A549 (cell line): ENCODE measurements around the gene PFN3. TPM values are rescaled to one million over a fixed set of nuclear protein-coding genes. Genes with fewer than 3 reads are reported as not detected.

Source experiments
- ATAC-seq, 2 experiments: fragments of 200-7000 bp in 1 of 2; fragments of >200 bp in 1 of 2; cut with Nextera tagmentation in 1 of 2; cut with Tn5 transposase in 1 of 2; 3 replicates each; pipeline versions ENCODE4 v1.8.0 to v1.9.1; 2018 to 2020; ENCODE audit warnings: mild to moderate bottlenecking in 1 of 2, moderate library complexity in 1 of 2
- CTCF ChIA-PET: fragments of 300-600 bp; sonication (Branson Sonifier 250); formaldehyde crosslinking; extraction: SDS; loops from one replicate; lab custom pipeline; 2021; ENCODE audit warnings: antibody characterized with exemption, inconsistent platforms; lab: Yijun Ruan, JAX
- POLR2A ChIA-PET: fragments of 350-600 bp; formaldehyde crosslinking; extraction: SDS; loops from one replicate; lab custom pipeline; 2021; ENCODE audit warnings: antibody characterized with exemption, inconsistent platforms; lab: Yijun Ruan, JAX
- DNase-seq, 2 experiments: peaks; one replicate each; pipeline versions ENCODE4 v3.0.0 to v3.0.0-alpha.2; 2011 to 2016; ENCODE audit warnings: low read depth in 1 of 2, low spot score in 1 of 2
- FAIRE-seq: peaks from 2 replicates; lab custom pipeline; 2011; peaks lifted over from hg19 to GRCh38; lab: Jason Lieb, UNC
- H3K27ac ChIP-seq, 2 experiments: fragments of >200 bp; sonication (Bioruptor Twin); formaldehyde crosslinking; 3 replicates each; pipeline ENCODE4 v1.5.1; 2016 to 2017
- H3K4me1 ChIP-seq: fragments of >200 bp; sonication (Bioruptor Twin); formaldehyde crosslinking; 3 replicates; pipeline ENCODE4 v1.6.1; 2016
- H3K4me2 ChIP-seq: fragments of >200 bp; sonication (Bioruptor Twin); formaldehyde crosslinking; 3 replicates; pipeline ENCODE4 v1.6.1; 2016
- H3K4me3 ChIP-seq: fragments of >200 bp; sonication (Bioruptor Twin); formaldehyde crosslinking; 3 replicates; pipeline ENCODE4 v1.5.1; 2016
- H3K9me3 ChIP-seq: fragments of >200 bp; sonication (Bioruptor Twin); formaldehyde crosslinking; 3 replicates; pipeline ENCODE4 v1.6.1; 2016
- BHLHE40 ChIP-seq: IDR thresholded peaks from 2 replicates; pipeline ENCODE4 v1.6.1; 2012; ENCODE audit warnings: low read depth, low read length, inconsistent platforms
- CHD2 ChIP-seq: fragments of 150-350 bp; IDR thresholded peaks from 2 replicates; pipeline ENCODE4 v1.6.1; 2014; ENCODE audit warnings: low read length; ENCODE audit not compliant: partially characterized antibody
- EHF ChIP-seq: fragments of 250-450 bp; sonication (Bioruptor Pico); IDR thresholded peaks from 2 replicates; pipeline ENCODE4 v1.5.0; 2020; ENCODE audit warnings: mild to moderate bottlenecking
- EP300 ChIP-seq, 2 experiments: fragments of >200 bp; sonication (Bioruptor Twin); formaldehyde crosslinking; IDR thresholded peaks; 2 replicates in 1 of 2; 3 replicates in 1 of 2; pipeline ENCODE4 v1.6.1; 2016 to 2017
- ESRRA ChIP-seq: fragments of 150-350 bp; IDR thresholded peaks from 2 replicates; pipeline ENCODE4 v1.6.1; 2014; ENCODE audit warnings: mild to moderate bottlenecking, low read length, borderline replicate concordance
- FOSB ChIP-seq: fragments of 250-450 bp; sonication (Bioruptor Pico); IDR thresholded peaks from 2 replicates; pipeline ENCODE4 v1.5.0; 2020; ENCODE audit warnings: mild to moderate bottlenecking, moderate library complexity
- FOSL2 ChIP-seq, 2 experiments: fragments of 450-650 bp in 1 of 2; fragments of >200 bp in 1 of 2; sonication (Bioruptor Twin) in 1 of 2; formaldehyde crosslinking; IDR thresholded peaks; 2 replicates each; pipeline versions ENCODE4 v1.5.0 to v1.6.1; 2016 to 2020; ENCODE audit warnings: mild to moderate bottlenecking in 1 of 2, moderate library complexity in 1 of 2
- GATA3 ChIP-seq: IDR thresholded peaks from 2 replicates; pipeline ENCODE4 v1.6.1; 2012; ENCODE audit warnings: borderline replicate concordance
- HOXB5 ChIP-seq: fragments of 250-450 bp; sonication (Bioruptor Pico); IDR thresholded peaks from 2 replicates; pipeline ENCODE4 v1.5.0; 2020; ENCODE audit warnings: mild to moderate bottlenecking, moderate library complexity
- JUN ChIP-seq, 2 experiments: fragments of >200 bp; sonication (Bioruptor Twin); formaldehyde crosslinking; IDR thresholded peaks; 2 replicates in 1 of 2; 3 replicates in 1 of 2; pipeline ENCODE4 v1.6.1; 2016 to 2017
- JUNB ChIP-seq: fragments of >200 bp; sonication (Bioruptor Twin); formaldehyde crosslinking; IDR thresholded peaks from 2 replicates; pipeline ENCODE4 v1.6.1; 2016
- KDM1A ChIP-seq: fragments of 200-600 bp; sonication (generic); IDR thresholded peaks from 2 replicates; pipeline ENCODE4 v1.6.1; 2016; ENCODE audit warnings: low read depth, mild to moderate bottlenecking
- KDM5A ChIP-seq: fragments of 200-600 bp; sonication (generic); IDR thresholded peaks from 2 replicates; pipeline ENCODE4 v1.6.1; 2016; ENCODE audit warnings: antibody characterized with exemption, mild to moderate bottlenecking
- MAFK ChIP-seq: fragments of 450-650 bp; IDR thresholded peaks from 2 replicates; pipeline ENCODE4 v1.6.1; 2014; ENCODE audit not compliant: partially characterized antibody
- NFE2L2 ChIP-seq: fragments of 150-350 bp; conservative IDR thresholded peaks from 2 replicates; pipeline ENCODE4 v1.6.1; 2014; ENCODE audit warnings: low read length
- PHF8 ChIP-seq: fragments of 200-600 bp; sonication (generic); IDR thresholded peaks from 2 replicates; pipeline ENCODE4 v1.6.1; 2016; ENCODE audit warnings: low read depth, mild to moderate bottlenecking, antibody characterized with exemption, moderate library complexity, borderline replicate concordance
- POLR2A ChIP-seq: IDR thresholded peaks from 2 replicates; pipeline ENCODE4 v1.6.1; 2012; ENCODE audit warnings: mild to moderate bottlenecking, low read length
- RCOR1 ChIP-seq: fragments of 150-350 bp; IDR thresholded peaks from 2 replicates; pipeline ENCODE4 v1.6.1; 2014; ENCODE audit warnings: antibody characterized with exemption, low read length, low read depth
- TP53 ChIP-seq: fragments of 250-450 bp; sonication (Bioruptor Pico); IDR thresholded peaks from 2 replicates; pipeline ENCODE4 v1.5.0; 2021; ENCODE audit warnings: mild to moderate bottlenecking, moderate library complexity
- ZFP36 ChIP-seq: fragments of 450-650 bp; IDR thresholded peaks from 2 replicates; pipeline ENCODE4 v1.6.1; 2014; ENCODE audit warnings: borderline replicate concordance; ENCODE audit not compliant: partially characterized antibody
- WGBS: methylation state at CpG from one replicate; pipeline ENCODE4 v1.1.6; 2017; ENCODE audit errors: missing lambda C conversion rate; 5-methylcytosine and 5-hydroxymethylcytosine counted together
- polyA plus RNA-seq, 4 experiments: library from polyadenylated mRNA; depleted of rRNA in 3 of 4; stranded (reverse); fragments of >200 nt; fragmentation: RNase III in 1 of 4; extraction: RNeasy Plus Mini Kit Qiagen cat#74134 plus additional on column Dnase treatment in 1 of 4; gene quantifications; 2 replicates in 3 of 4; 3 replicates in 1 of 4; pipeline ENCODE4 v1.2.3, GENCODE V29; 2011 to 2017
- TF ChIP-seq, protein P1 (sequence below): fragments of 150-350 bp; IDR thresholded peaks from 2 replicates; pipeline ENCODE4 v1.6.1; 2014; ENCODE audit warnings: low read depth, mild to moderate bottlenecking, low read length
- TF ChIP-seq, protein P2 (sequence below): fragments of 450-650 bp; IDR thresholded peaks from 2 replicates; pipeline ENCODE4 v1.6.1; 2014; ENCODE audit warnings: antibody characterized with exemption

Gene PFN3
- polyA plus RNA-seq, 2 of the 4 experiments (the other 2 are of a cell fraction), result not detected

DNA sequence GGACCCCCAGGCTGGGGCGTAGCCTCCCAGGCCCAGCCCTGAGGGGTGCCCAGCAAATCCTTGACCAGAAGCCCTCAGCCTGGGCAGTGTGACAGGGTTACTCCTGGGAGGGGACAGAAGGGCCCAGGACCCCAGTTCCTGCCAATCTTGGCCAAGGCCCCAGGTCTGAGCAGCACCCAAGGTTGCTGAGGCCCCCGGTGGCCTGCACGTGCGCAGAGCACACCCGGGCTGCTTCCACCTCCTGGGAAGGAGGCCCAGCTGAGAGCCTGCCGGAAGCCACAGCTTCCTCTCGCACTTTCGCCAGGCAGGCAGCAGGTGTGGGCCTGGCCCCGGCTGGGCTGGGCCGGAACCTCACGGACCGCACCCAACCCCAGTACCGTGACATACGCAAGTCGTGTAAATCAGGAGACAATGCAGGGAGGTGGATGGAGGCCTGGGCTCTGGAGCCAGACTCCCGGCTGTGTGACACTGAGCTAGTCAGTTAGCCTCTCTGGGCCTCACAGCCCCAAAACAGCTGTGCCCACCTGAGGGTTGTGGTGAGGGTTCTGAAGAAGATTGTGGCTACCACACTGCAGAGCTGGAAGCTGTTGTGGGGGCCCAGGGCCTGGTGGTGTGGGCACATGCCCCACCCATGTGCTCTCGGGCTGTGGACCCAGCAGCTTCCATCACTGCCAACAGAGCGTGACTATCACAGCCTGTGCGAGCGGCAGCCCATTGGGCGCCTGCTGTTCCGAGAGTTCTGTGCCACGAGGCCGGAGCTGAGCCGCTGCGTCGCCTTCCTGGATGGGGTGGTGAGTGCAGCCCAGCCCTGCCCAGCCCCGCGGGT is 31.1 kb upstream of the PFN3 start:
- H3K4me2 ChIP-seq, result no peak overlapping the region
- FAIRE-seq, result no peak
- peaks cover 12% of the 10 kb centered on the region for H3K4me1 ChIP-seq
- 91% methylated on average over 16 of the region's 29 CpGs for WGBS
- H3K9me3 ChIP-seq, result no peaks in the 10 kb centered on the region
- no peak overlapping the region for H3K4me3 ChIP-seq
- POLR2A ChIA-PET, result interaction anchor here (1.1 to 1.5 kb wide), 2 partner anchors 10 to 29 kb away, joined by 3 to 4 read pairs; no protein-coding TSS in a partner anchor
- TF ChIP-seq, protein P1, sequence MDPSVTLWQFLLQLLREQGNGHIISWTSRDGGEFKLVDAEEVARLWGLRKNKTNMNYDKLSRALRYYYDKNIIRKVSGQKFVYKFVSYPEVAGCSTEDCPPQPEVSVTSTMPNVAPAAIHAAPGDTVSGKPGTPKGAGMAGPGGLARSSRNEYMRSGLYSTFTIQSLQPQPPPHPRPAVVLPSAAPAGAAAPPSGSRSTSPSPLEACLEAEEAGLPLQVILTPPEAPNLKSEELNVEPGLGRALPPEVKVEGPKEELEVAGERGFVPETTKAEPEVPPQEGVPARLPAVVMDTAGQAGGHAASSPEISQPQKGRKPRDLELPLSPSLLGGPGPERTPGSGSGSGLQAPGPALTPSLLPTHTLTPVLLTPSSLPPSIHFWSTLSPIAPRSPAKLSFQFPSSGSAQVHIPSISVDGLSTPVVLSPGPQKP, result no peak
- no peak for TF ChIP-seq CHD2
- TF ChIP-seq HOXB5 (CRISPR knock-in tag), result no peak
- no peak for TF ChIP-seq ESRRA
- 0 out of 2 replicates have a peak, but pooled peaks have one; percentile 44 for TF ChIP-seq TP53 (CRISPR knock-in tag)
- TF ChIP-seq, protein P2, sequence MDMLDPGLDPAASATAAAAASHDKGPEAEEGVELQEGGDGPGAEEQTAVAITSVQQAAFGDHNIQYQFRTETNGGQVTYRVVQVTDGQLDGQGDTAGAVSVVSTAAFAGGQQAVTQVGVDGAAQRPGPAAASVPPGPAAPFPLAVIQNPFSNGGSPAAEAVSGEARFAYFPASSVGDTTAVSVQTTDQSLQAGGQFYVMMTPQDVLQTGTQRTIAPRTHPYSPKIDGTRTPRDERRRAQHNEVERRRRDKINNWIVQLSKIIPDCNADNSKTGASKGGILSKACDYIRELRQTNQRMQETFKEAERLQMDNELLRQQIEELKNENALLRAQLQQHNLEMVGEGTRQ, result no peak
- no peak for TF ChIP-seq GATA3
- TF ChIP-seq MAFK, result no peak
- no peak for TF ChIP-seq BHLHE40
- peak; percentile 51 for TF ChIP-seq ZFP36
- peak in 1 of 2 experiments; percentile 16; a peak in 1 of 5 replicates for TF ChIP-seq JUN (IDR thresholded peaks at IDR 0.05)
- TF ChIP-seq KDM5A, result no peak
- no peak for TF ChIP-seq PHF8
- TF ChIP-seq EHF (CRISPR knock-in tag), result no peak
- DNase-seq, result no peak
- ATAC-seq, result peak in 1 of 2 experiments; percentile 2; a peak in 2 of 6 replicates
- H3K27ac ChIP-seq, result no peak overlapping the region
- CTCF ChIA-PET, result interaction anchor here (1.6 to 36.0 kb wide), 4 partner anchors 17 to 113 kb away, joined by 5 to 871 read pairs (median 82); partner anchors contain the start of gene PRR7

DNA sequence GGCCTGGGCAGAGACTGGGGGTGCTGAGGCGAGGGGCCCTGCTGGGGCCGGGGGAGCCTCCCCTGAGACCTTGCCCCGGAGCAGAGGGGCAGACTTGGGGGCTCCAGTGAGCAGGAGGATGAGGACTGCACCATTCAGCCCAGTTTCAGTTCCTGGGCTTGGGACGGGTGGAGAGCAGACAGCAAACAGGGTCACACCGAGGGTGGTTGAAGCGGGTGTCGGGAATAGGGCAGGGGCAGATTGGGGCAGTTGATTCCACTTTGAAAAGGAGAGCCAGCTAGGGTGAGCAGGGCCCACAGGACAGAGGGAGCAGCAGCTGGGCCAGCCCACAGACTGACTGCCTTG is 30.5 kb upstream of the PFN3 start:
- CTCF ChIA-PET, result interaction anchor here (1.6 to 36.0 kb wide), 3 partner anchors 17 to 112 kb away, joined by 5 to 871 read pairs (median 152); partner anchors contain the start of gene PRR7
- ATAC-seq, result no peak

DNA sequence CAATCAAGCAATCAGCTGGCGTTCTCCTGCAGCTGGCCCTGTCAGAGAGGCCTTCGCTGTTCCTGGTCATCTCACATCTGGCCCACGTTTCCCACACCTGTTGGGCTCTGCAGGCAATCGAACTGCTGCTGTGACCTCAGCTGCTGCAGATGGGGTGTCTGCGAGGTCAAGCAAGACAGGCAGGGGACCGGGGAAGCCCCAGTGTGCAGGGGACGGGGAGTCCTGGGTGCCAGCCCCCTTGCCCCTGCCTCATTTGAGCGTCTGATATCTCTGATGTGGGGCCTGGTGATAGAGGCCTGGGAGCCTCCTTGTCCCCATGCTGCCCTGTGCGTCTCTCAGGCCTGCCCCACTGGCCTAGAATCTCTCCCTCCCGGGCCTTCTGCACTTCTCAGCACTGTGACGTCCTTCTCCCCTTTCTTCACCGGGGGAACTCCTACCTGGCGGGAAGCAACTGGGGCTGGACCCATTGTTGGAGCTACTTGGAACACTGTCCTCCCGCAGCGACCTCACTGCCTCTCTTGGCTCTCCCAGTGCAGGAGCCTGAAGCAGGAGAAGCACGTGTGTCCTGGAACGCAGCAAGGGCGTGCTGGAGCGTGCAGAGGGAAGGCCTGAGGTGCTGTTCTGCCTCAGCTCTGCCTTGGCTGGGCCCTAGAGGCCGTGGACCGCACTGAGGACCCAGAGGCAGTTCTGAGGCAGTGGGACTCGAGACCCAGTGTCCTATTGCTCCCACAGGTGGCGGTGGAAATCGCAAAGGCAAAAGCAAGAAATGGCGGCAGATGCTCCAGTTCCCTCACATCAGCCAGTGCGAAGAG is 29.9 kb upstream of the PFN3 start:
- 91% methylated on average over 22 of the region's 26 CpGs for WGBS
- no peak overlapping the region for H3K4me3 ChIP-seq
- CTCF ChIA-PET, result interaction anchor here (14.5 to 36.0 kb wide), 2 partner anchors 18 to 27 kb away, joined by 152 to 871 read pairs; partner anchors contain the start of gene PRR7
- DNase-seq (no peak), FAIRE-seq (no peak), ATAC-seq (no peak)
- no peak overlapping the region for H3K27ac ChIP-seq
- peaks cover 15% of the 10 kb centered on the region for H3K4me1 ChIP-seq
- H3K9me3 ChIP-seq, result no peaks in the 10 kb centered on the region
- POLR2A ChIA-PET, result no interaction called here
- no peak for TF ChIP-seq NFE2L2
- no peak for TF ChIP-seq RCOR1
- TF ChIP-seq POLR2A, result 0 out of 2 replicates have a peak, but pooled peaks have one; percentile 21
- no peak overlapping the region for H3K4me2 ChIP-seq

More for the DNA sequence above, 30.5 kb upstream of the PFN3 start:
- DNase-seq, result no peak
- no peak for FAIRE-seq
- WGBS, result 87% methylated on average over 7 of the region's 7 CpGs
- H3K4me1 ChIP-seq, result peaks cover 12% of the 10 kb centered on the region
- TF ChIP-seq FOSB (CRISPR knock-in tag) (no peak), EP300 (IDR thresholded peaks at IDR 0.05) (no peak), JUNB (no peak), ZFP36 (no peak), FOSL2 (IDR thresholded peaks at IDR 0.05) (no peak), FOSL2 (CRISPR knock-in tag; IDR thresholded peaks at IDR 0.05) (no peak), KDM1A (no peak)
- H3K9me3 ChIP-seq, result no peaks in the 10 kb centered on the region
- H3K27ac ChIP-seq, result no peak overlapping the region
- POLR2A ChIA-PET, result no interaction called here
- H3K4me3 ChIP-seq, result no peak overlapping the region
- H3K4me2 ChIP-seq, result no peak overlapping the region
